Astrocyte (in vitro differentiated cells and primary cell): ENCODE data around the gene DNPEP. TPM values are rescaled to one million over a fixed set of nuclear protein-coding genes. Genes with fewer than 3 reads are reported as not detected.

ENCODE experiments used
- DNase-seq: peaks from one replicate; pipeline ENCODE4 v3.0.0-alpha.2; 2010; ENCODE audit warnings: low read depth
- FAIRE-seq: peaks from 2 replicates; lab custom pipeline; 2011; peaks lifted over from hg19 to GRCh38; lab: Jason Lieb, UNC
- H2AFZ ChIP-seq: 2 replicates; pipeline ENCODE4 v1.6.0; 2012; ENCODE audit warnings: low read depth, low read length, inconsistent platforms
- H3K27ac ChIP-seq: 2 replicates; pipeline ENCODE4 v1.5.1; 2011; ENCODE audit warnings: low read depth, low read length, inconsistent platforms
- H3K27me3 ChIP-seq: 2 replicates; pipeline ENCODE4 v1.6.0; 2011; ENCODE audit warnings: low read length, inconsistent platforms; ENCODE audit not compliant: insufficient read depth
- H3K36me3 ChIP-seq: 2 replicates; pipeline ENCODE4 v1.5.1; 2011; ENCODE audit warnings: low read length, inconsistent platforms; ENCODE audit not compliant: insufficient read depth
- H3K4me1 ChIP-seq: 2 replicates; pipeline ENCODE4 v1.5.1; 2011; ENCODE audit warnings: low read length, inconsistent platforms; ENCODE audit not compliant: insufficient read depth
- H3K4me2 ChIP-seq: 2 replicates; pipeline ENCODE4 v1.6.0; 2012; ENCODE audit warnings: low read length, inconsistent platforms
- H3K4me3 ChIP-seq: 2 replicates; pipeline ENCODE4 v1.5.1; 2011; ENCODE audit warnings: low read depth, mild to moderate bottlenecking, low read length, inconsistent platforms; ENCODE audit not compliant: insufficient read depth
- H3K79me2 ChIP-seq: 2 replicates; pipeline ENCODE4 v1.6.0; 2012; ENCODE audit warnings: mild to moderate bottlenecking, low read length, inconsistent platforms; ENCODE audit not compliant: insufficient read depth
- H3K9ac ChIP-seq: 2 replicates; pipeline ENCODE4 v1.6.0; 2012; ENCODE audit warnings: mild to moderate bottlenecking, low read length, inconsistent platforms
- H3K9me3 ChIP-seq: 2 replicates; pipeline ENCODE4 v1.5.1; 2012; ENCODE audit warnings: low read depth, mild to moderate bottlenecking, low read length, inconsistent platforms; ENCODE audit not compliant: insufficient read depth
- H4K20me1 ChIP-seq: 2 replicates; pipeline ENCODE4 v1.6.0; 2012; ENCODE audit warnings: low read length, inconsistent platforms; ENCODE audit not compliant: insufficient read depth
- H3K27ac Mint-ChIP-seq: one replicate; pipeline ENCODE4 v1.8.0; 2021; ENCODE audit warnings: mild to moderate bottlenecking, mixed read lengths; ENCODE audit not compliant: unreplicated experiment
- H3K27me3 Mint-ChIP-seq: one replicate; pipeline ENCODE4 v1.8.0; 2021; ENCODE audit warnings: low read depth, mixed read lengths; ENCODE audit not compliant: unreplicated experiment
- H3K36me3 Mint-ChIP-seq: one replicate; pipeline ENCODE4 v1.8.0; 2021; ENCODE audit warnings: low read depth, mixed read lengths; ENCODE audit not compliant: unreplicated experiment
- H3K4me1 Mint-ChIP-seq: one replicate; pipeline ENCODE4 v1.8.0; 2021; ENCODE audit warnings: low read depth, mixed read lengths; ENCODE audit not compliant: unreplicated experiment
- H3K4me3 Mint-ChIP-seq: one replicate; pipeline ENCODE4 v1.8.0; 2021; ENCODE audit warnings: mild to moderate bottlenecking, moderate library complexity, mixed read lengths; ENCODE audit not compliant: unreplicated experiment
- H3K9me3 Mint-ChIP-seq: one replicate; pipeline ENCODE4 v1.8.0; 2021; ENCODE audit warnings: mild to moderate bottlenecking, mixed read lengths; ENCODE audit not compliant: unreplicated experiment
- CTCF ChIP-seq: IDR thresholded peaks from 2 replicates; pipeline ENCODE4 v1.5.1; 2011; ENCODE audit warnings: low read depth, mild to moderate bottlenecking, inconsistent platforms, low read length, moderate library complexity; ENCODE audit not compliant: insufficient read depth
- EZH2 ChIP-seq: IDR thresholded peaks from 2 replicates; pipeline ENCODE4 v1.6.1; 2012; ENCODE audit warnings: mild to moderate bottlenecking, low read length, inconsistent platforms; ENCODE audit not compliant: insufficient read depth
- total RNA-seq: library from RNA; stranded (reverse); gene quantifications from 2 replicates; pipeline ENCODE4 v1.2.1, GENCODE V29; 2021

The DNPEP gene
- total RNA-seq, 1 donor from 2014 or later = 53.9 TPM

- H3K4me1 Mint-ChIP-seq = no peaks in the 10 kb centered on the region
- FAIRE-seq = no peak
- Histone ChIP-seq H3K4me3 (no peak overlapping the region), H3K9me3 (no peaks in the 10 kb centered on the region), H3K9ac (no peak overlapping the region), H3K36me3 (peaks cover 5% of the 10 kb centered on the region), H3K4me2 (no peak overlapping the region), H3K79me2 (no peaks in the 10 kb centered on the region), H4K20me1 (no peaks in the 10 kb centered on the region), H3K27me3 (no peaks in the 10 kb centered on the region), H3K27ac (no peak overlapping the region), H2AFZ (no peak overlapping the region), H3K4me1 (no peaks in the 10 kb centered on the region)
- peak overlapping the region; percentile 47 for H3K27ac Mint-ChIP-seq
- TF ChIP-seq CTCF = no peak
- TF ChIP-seq EZH2 = no peak
- H3K4me3 Mint-ChIP-seq = no peak overlapping the region
- H3K36me3 Mint-ChIP-seq = peaks cover 29% of the 10 kb centered on the region
- H3K9me3 Mint-ChIP-seq = peaks cover 2% of the 10 kb centered on the region
- no peaks in the 10 kb centered on the region for H3K27me3 Mint-ChIP-seq
- DNase-seq = no peak
These were observed 9.4 kb downstream of the DNPEP start for GRCh38 chr2:219378163-219378851.

DNA sequence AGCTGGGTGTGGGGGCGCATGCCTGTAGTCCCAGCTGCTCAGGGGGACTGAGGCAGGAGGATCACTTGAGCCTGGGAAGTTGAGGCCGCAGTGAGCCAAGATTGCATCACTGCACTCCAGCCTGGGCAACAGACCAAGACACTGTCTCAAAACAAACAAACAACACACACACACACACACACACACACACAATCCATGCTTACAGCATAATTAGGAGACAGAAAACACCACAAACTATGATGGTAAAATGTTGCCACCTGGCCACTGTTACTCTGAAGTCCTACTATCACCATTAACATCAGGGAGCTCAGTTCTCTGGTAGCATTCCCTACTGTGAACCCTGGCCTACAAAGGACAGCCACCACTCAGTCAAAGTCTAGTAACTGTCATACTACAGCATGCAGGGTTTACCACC lies 18.3 kb downstream of the DNPEP start:
- Mint-ChIP-seq H3K36me3 (peaks cover 13% of the 10 kb centered on the region), H3K27ac (peak overlapping the region; percentile 82), H3K27me3 (no peaks in the 10 kb centered on the region), H3K4me1 (peaks cover 13% of the 10 kb centered on the region), H3K4me3 (no peak overlapping the region), H3K9me3 (no peaks in the 10 kb centered on the region)
- DNase-seq (peak; percentile 69), FAIRE-seq (no peak)
- no peaks in the 10 kb centered on the region for H3K36me3 ChIP-seq
- TF ChIP-seq EZH2 (no peak), CTCF (no peak)
- H3K4me3 ChIP-seq = no peak overlapping the region
- H4K20me1 ChIP-seq = no peaks in the 10 kb centered on the region
- H3K4me1 ChIP-seq = peaks cover 6% of the 10 kb centered on the region
- no peak overlapping the region for H3K9ac ChIP-seq
- H3K9me3 ChIP-seq = no peaks in the 10 kb centered on the region
- H3K4me2 ChIP-seq = peak overlapping the region; percentile 55
- peak overlapping the region; percentile 52 for H3K27ac ChIP-seq
- no peaks in the 10 kb centered on the region for H3K79me2 ChIP-seq
- H2AFZ ChIP-seq = no peak overlapping the region
- H3K27me3 ChIP-seq = no peaks in the 10 kb centered on the region

DNA sequence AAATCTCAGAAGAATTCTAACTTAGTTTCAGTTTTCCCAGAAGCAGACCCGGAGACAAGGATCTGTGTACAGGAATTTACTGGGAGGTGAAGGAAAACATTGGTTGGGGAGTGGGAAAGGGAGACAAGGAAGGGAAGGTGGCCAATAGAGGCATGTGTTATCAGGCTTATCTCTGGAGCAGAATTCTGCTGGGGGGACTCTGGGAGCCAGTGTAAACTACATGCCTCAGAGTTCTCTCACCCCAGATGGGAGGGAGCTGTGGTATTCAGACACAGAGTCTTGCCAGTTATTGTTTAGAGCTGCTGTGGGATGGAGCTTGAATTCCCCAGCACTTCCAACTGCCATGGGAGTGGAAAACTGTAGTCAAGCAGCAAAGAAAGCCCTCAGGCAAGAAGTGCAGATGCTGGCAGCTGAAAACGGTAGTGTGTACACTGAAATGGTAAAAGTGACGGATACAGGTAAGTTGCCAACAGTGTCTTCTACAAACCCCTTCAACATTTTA lies 19.0 kb downstream of the DNPEP start:
- Mint-ChIP-seq H3K27me3 (no peaks in the 10 kb centered on the region), H3K4me1 (peaks cover 13% of the 10 kb centered on the region), H3K36me3 (peaks cover 5% of the 10 kb centered on the region), H3K9me3 (no peaks in the 10 kb centered on the region), H3K27ac (peak overlapping the region; percentile 82), H3K4me3 (no peak overlapping the region)
- peak overlapping the region; percentile 55 for H3K4me2 ChIP-seq
- no peaks in the 10 kb centered on the region for H4K20me1 ChIP-seq
- no peaks in the 10 kb centered on the region for H3K79me2 ChIP-seq
- TF ChIP-seq EZH2 (no peak), CTCF (no peak)
- H3K36me3 ChIP-seq = no peaks in the 10 kb centered on the region
- FAIRE-seq (peak; percentile 64), DNase-seq (peak; percentile 95)
- no peaks in the 10 kb centered on the region for H3K27me3 ChIP-seq
- peaks cover 6% of the 10 kb centered on the region for H3K4me1 ChIP-seq
- H3K9me3 ChIP-seq = no peaks in the 10 kb centered on the region
- H3K9ac ChIP-seq = peak overlapping the region; percentile 19
- peak overlapping the region; percentile 52 for H3K27ac ChIP-seq
- H3K4me3 ChIP-seq = no peak overlapping the region
- no peak overlapping the region for H2AFZ ChIP-seq
